GM18498 (cell line): ENCODE measurements around the gene RANBP10.
"Not testable (repeated sequence)": the region's sequence is repeated elsewhere in the genome, so short reads cannot be mapped to it uniquely, and the experiment has no call there.

ENCODE experiments used
- ATAC-seq: cut with Tn5 transposase; IDR thresholded peaks from one replicate; pipeline ENCODE4 v1.9.1; 2021; ENCODE audit warnings: mild to moderate bottlenecking, moderate library complexity; ENCODE audit not compliant: unreplicated experiment

The RANBP10 gene

GRCh38 chr16:67780847-67781564 lies 25.4 kb downstream of the RANBP10 start:
- ATAC-seq, result no peak

GRCh38 chr16:67779256-67780014 lies 26.9 kb downstream of the RANBP10 start:
- ATAC-seq, result no peak

GRCh38 chr16:67775273-67775672 lies 31.1 kb downstream of the RANBP10 start:
- no peak for ATAC-seq

DNA sequence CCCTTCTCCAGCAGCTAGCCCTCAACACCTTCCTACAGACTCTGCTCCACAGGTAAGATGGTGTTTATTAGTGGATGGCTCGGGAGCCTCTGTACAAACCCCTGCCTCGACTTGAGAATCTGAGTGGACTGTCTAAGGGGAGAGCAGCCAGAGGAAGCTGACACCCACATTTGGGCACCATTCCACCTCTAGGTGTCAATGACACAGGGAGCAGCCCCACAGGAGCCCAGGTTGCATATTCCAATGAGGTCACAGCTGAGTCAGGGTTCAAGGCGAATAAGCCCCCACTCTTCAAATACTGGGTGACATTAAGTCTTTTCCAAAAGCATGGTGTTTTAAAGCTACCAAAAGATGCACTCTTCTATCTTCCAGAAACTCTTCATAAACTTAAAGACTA lies 31.9 kb downstream of the RANBP10 start:
- no peak for ATAC-seq

DNA sequence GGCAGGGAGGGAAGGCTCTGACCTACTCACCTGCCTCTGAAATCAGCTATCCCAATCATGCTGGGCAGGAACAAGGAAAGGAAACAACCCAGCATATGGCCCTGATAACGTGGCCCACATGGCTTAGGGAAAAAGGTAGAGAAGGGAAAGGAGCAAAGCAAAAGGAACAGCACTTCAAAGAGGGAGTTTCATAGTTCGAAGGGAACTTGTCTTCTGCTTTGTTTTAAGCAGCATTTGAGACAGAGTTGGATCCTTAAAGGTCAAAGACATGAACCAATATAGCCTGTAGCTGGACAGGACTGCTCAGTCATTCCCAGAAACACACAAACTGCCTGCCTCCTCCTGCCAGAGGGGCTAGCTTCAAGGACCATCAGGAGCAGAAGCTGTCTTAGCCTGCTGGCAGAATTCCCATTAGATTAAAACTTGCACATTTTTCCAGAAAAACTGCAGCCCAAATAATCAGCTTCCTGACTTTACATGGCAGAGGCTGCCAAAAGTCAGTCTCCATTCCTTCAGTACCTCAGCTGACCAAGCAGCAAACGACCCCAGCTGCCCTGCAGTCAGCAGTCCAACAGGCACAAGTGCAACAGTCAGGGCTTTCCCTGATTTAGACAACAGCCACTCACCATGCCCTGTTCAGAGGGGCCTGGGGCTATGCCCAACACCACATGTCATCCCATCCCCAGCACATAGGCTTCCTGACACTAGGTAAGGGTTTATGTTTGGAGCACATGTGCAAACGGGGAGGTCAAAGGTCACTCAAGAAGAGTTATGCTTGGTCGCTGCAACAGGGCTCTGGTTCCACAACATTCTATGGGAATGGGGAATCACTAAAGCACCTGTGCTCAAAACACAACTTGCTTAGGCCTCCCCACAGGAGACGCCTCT lies 32.5 kb downstream of the RANBP10 start:
- ATAC-seq, result no peak

- ATAC-seq, result no peak
These were observed 33.3 kb downstream of the RANBP10 start for GRCh38 chr16:67773099-67773498.

GRCh38 chr16:67770346-67770991 lies 35.9 kb downstream of the RANBP10 start:
- ATAC-seq, result no peak

- ATAC-seq, result no peak
These were observed 38.4 kb downstream of the RANBP10 start for GRCh38 chr16:67767953-67768352.

GRCh38 chr16:67766291-67766690 lies 40.1 kb downstream of the RANBP10 start:
- no peak for ATAC-seq

DNA sequence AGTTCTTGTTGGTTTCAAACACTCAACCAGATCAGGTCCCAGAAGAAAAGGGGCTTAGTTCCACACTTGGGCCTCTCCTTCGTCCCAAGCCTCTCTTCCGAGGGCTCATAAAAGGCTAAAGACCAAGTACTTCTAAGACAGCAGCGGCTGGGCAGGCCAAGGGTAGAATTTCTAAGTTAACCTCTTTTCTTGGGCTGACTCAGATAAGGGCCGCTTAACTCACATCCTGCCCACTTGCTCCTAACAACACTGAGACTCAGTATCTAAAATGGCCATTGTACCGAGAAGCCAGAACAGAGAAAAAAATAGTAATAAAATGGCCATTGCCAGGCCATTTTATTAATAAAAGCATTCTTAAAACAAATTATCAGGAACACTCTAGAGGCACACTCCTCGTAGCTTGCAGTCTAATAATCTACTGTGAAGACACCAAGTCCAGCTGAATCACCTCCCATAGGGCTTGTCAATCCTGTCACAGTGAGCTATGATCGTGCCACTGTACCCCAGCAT lies 42.1 kb downstream of the RANBP10 start:
- ATAC-seq, result no peak

GRCh38 chr16:67763066-67763465 lies 43.3 kb downstream of the RANBP10 start:
- no peak for ATAC-seq

DNA sequence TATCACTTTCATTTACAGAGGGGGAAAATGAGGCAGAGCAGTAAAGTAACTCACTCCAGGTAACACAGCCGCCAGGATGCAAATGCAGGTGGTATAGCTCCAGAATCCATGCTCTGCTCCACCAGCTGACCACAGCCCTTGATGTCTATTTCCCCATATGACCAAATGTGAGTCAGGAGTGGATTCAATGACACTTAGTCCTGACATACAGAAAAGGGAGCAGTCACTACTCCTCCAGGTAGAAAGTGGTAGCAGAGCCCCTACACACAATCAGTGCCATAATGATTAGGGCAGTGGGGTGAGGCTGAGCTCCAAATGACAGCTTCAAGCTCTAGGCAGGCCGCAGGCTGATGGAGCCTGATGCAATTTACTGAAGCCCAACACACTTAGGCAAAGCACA lies 44.0 kb downstream of the RANBP10 start:
- ATAC-seq, result no peak

DNA sequence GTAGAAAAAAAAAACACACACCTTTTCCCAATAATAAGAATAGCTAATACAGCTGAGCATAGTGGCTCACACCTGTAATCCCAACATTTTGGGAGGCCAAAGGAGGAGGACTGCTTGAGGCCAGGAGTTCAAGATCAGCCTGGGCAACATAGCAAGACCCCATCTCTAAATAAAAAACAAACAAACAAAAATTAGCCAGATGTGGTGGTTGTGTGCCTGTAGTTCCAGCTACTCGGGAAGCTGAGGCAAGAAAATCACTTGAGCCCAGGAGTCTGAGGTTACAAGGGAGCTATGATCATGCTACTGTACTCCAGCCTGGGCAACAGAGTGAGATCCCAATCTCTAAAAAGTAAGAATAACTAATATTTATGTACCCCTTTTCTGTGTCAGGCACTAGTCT lies 44.4 kb downstream of the RANBP10 start:
- ATAC-seq, result no peak

GRCh38 chr16:67760956-67761230 lies 45.5 kb downstream of the RANBP10 start:
- ATAC-seq, result no peak

DNA sequence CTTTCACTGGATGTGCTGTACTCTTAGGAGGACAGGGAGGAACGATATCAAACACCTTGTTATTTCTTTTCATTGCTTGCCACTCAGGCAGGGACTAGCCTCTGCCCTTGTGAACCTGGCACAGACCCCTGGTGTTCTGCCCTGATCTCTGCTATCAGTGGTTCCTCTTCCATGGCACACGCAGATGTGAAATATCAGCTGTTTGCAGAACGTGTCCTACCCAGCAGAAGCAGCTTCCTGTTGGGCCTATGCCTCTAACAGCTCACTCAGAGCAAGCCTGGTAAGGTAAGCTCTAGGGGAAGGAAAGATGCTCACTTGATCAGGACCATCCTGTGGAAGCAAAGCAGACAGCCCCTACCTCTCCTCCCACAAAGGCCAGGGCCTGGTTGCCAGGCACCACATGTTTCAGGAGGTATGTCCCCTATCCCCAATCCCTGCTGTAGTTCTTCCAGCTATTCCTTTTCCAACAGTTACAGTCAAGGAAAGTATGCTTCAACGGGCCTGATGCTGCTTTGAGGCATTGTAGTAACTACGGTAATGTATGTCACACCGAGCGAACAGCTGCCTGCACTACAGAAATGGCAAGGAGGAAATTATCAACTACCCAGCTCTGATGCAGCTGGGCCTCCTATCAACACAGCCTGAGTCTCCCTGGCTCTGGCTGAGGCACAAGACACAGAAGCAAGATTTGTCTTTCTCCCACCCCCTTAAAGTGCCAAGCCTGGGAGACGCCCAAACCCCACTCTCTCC lies 46.0 kb downstream of the RANBP10 start:
- ATAC-seq, result no peak

DNA sequence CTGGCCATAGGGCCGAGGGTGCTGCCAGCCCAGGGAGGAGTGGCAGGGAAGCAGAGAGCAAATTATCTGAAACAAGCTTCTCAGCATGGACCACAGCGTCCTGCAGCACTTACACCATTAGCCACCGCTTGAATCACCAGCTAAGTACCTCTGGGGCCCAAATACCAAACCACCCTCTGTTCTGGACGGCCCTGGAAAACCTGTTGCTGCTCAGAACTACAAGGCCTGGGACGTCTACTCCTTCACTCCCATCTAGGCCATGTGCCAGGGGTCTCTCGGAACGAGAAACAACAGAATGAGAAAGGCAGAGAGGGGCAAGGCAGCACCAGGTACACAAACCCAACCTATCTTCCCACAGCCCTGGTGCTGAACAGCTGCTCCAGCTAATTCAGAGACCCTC lies 47.4 kb downstream of the RANBP10 start:
- no peak for ATAC-seq

GRCh38 chr16:67758006-67758405 lies 48.4 kb downstream of the RANBP10 start:
- ATAC-seq, result no peak

DNA sequence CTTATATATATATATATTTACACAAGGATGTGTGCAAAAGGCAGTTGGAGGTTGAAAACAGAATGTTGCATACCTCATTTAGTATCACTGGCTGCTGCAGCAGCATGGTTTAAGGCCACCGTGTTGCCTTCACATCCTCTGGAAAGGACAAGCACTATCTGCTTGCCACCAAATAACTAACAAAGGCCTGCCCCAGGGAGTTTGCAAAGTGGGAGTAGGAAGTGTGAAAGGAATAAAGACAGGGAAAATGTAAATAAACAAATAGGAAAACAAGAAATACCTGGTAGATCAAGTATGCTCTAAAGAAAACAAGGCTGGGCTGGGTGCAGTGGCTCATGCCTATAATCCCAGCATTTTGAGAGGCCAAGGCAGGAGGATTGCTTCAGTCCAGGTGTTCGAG lies 53.7 kb downstream of the RANBP10 start:
- ATAC-seq, result no peak

DNA sequence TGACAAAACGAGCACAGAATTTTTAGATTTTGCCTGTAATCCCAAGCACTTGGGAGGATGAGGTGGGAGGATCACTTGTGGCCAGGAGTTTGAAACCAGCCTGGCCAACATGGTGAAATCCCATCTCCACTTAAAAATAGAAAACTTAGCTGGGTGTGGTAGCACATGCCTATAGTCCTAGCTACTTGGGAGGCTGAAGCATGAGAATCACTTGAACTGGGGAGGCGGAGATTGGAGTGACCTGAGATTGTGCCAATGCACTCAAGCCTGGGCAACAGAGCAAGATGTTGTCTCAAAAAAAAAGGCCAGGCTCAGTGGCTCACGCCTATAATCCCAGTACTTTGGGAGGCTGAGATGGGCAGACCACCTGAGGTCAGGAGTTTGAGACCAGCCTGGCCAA lies 55.0 kb downstream of the RANBP10 start:
- not testable (repeated sequence) for ATAC-seq

GRCh38 chr16:67750466-67750865 lies 55.9 kb downstream of the RANBP10 start:
- peak; percentile 86 for ATAC-seq
